PC-9 (cell line): ENCODE results near the gene CDK12. TPM values are rescaled to one million over a fixed set of nuclear protein-coding genes. Genes with fewer than 3 reads are reported as not detected.
"Not testable (repeated sequence)": the region's sequence is repeated elsewhere in the genome, so short reads cannot be mapped to it uniquely, and the experiment has no call there.

Experiments
- Bru-seq: library from RNA; stranded (reverse); fragments of 400-500 nt; gene quantifications from one replicate; lab custom pipeline; 2021; lab: Mats Ljungman, UMichigan
- BruChase-seq, 2 experiments: library from RNA; stranded (reverse); fragments of 400-500 nt; gene quantifications; one replicate each; lab custom pipeline; 2021; lab: Mats Ljungman, UMichigan
- BruUV-seq: library from RNA; stranded (reverse); fragments of 400-500 nt; replicated peaks from 2 replicates; lab custom pipeline; 2021; lab: Mats Ljungman, UMichigan
- CTCF ChIA-PET: fragments of 300-600 bp; sonication (Branson Sonifier 250); formaldehyde crosslinking; loops from one replicate; lab custom pipeline; 2022; ENCODE audit warnings: antibody characterized with exemption; lab: Charles Lee
- POLR2A ChIA-PET: fragments of 300-600 bp; sonication (Branson Sonifier 250); formaldehyde crosslinking; loops from one replicate; lab custom pipeline; 2022; ENCODE audit warnings: antibody characterized with exemption; ENCODE audit not compliant: unreplicated experiment; lab: Charles Lee
- DNase-seq, 2 experiments: peaks; one replicate each; pipeline versions ENCODE4 v3.0.0 to v3.0.0-alpha.2; 2015 to 2022; ENCODE audit warnings: mixed read lengths in 1 of 2
- H2AFZ ChIP-seq: fragments of 200-600 bp; sonication (generic); 2 replicates; pipeline ENCODE4 v1.8.1; 2017; ENCODE audit warnings: antibody characterized with exemption
- H3F3A ChIP-seq: fragments of 200-600 bp; sonication (generic); 2 replicates; pipeline ENCODE4 v1.8.1; 2017; ENCODE audit warnings: antibody characterized with exemption, mild to moderate bottlenecking, low read depth; ENCODE audit not compliant: insufficient read depth
- H3K27ac ChIP-seq: fragments of 200-600 bp; sonication (generic); 2 replicates; pipeline ENCODE4 v1.6.1; 2016; ENCODE audit warnings: mixed run types
- H3K27me3 ChIP-seq: fragments of 200-600 bp; sonication (generic); 2 replicates; pipeline ENCODE4 v1.6.1; 2016; ENCODE audit warnings: low read depth, mixed run types; ENCODE audit not compliant: insufficient read depth
- H3K36me3 ChIP-seq: fragments of 200-600 bp; sonication (generic); 2 replicates; pipeline ENCODE4 v1.6.1; 2016; ENCODE audit warnings: low read depth, mixed run types
- H3K4me1 ChIP-seq: fragments of 200-600 bp; sonication (generic); replicated peaks from 2 replicates; pipeline ENCODE4 v1.6.1; 2016; ENCODE audit warnings: mixed run types; ENCODE audit not compliant: insufficient read depth
- H3K4me2 ChIP-seq: fragments of 200-600 bp; sonication (generic); 2 replicates; pipeline ENCODE4 v1.6.1; 2017; ENCODE audit warnings: mixed run types
- H3K4me3 ChIP-seq: fragments of 200-600 bp; sonication (generic); 2 replicates; pipeline ENCODE4 v1.6.1; 2016; ENCODE audit warnings: mixed run types
- H3K79me2 ChIP-seq: fragments of 200-600 bp; sonication (generic); 2 replicates; pipeline ENCODE4 v1.6.1; 2017; ENCODE audit warnings: low read depth, mixed run types
- H3K9me2 ChIP-seq: fragments of 200-600 bp; sonication (generic); 2 replicates; pipeline ENCODE4 v1.8.1; 2017; ENCODE audit warnings: mild to moderate bottlenecking; ENCODE audit not compliant: insufficient read depth
- H3K9me3 ChIP-seq: fragments of 200-600 bp; sonication (generic); 2 replicates; pipeline ENCODE4 v1.8.1; 2016; ENCODE audit warnings: low read depth; ENCODE audit not compliant: insufficient read depth
- H4K20me1 ChIP-seq: fragments of 200-600 bp; sonication (generic); 2 replicates; pipeline ENCODE4 v1.8.1; 2017; ENCODE audit not compliant: insufficient read depth
- CTCF ChIP-seq: fragments of 200-600 bp; sonication (generic); conservative IDR thresholded peaks from 2 replicates; pipeline ENCODE4 v1.6.1; 2017; ENCODE audit warnings: mixed run types, antibody characterized with exemption, mild to moderate bottlenecking, moderate library complexity
- EZH2 ChIP-seq: fragments of 200-600 bp; sonication (generic); IDR thresholded peaks from 2 replicates; pipeline ENCODE4 v1.8.0; 2017; ENCODE audit warnings: antibody characterized with exemption, low read depth
- intact Hi-C: fragments of 100-400 bp; cut with micrococcal nuclease; formaldehyde crosslinking; loops from one replicate; pipeline ENCODE4 v1.10.0; 2022; ENCODE audit not compliant: unreplicated experiment
- long read RNA-seq: library from polyadenylated mRNA; stranded (forward); transcript quantifications from one replicate; pipeline ENCODE4 v2.0.0, GENCODE V29; 2022
- total RNA-seq: library from RNA; stranded (reverse); gene quantifications from 2 replicates; pipeline ENCODE4 v1.2.3, GENCODE V29; 2021

Gene CDK12
- total RNA-seq (48.5 and 64.3 TPM in 2 replicates), Bru-seq, nascent RNA (percentile 88 among the genes with signal in this experiment), BruChase-seq, experiment 1, labeled RNA remaining after a 2-hour chase (percentile 86 among the genes with signal in this experiment), BruChase-seq, experiment 2, labeled RNA remaining after a 6-hour chase (percentile 89 among the genes with signal in this experiment)
- long read RNA-seq, full-length matches to known transcripts = 3 of 13 reads
- long read RNA-seq, partial matches to known transcripts = 2 of 13 reads
- long read RNA-seq, other reads (novel, unspliced or antisense) = 8 of 13 reads

- H4K20me1 ChIP-seq = peaks cover 44% of the 10 kb centered on the region
- no peak for TF ChIP-seq CTCF
- H3K4me1 ChIP-seq = peaks cover 19% of the 10 kb centered on the region
- ChIA-PET POLR2A (interaction anchor here (0.5 to 1.4 kb wide), 9 partner anchors 10 to 262 kb away, joined by 3 to 36 read pairs (median 5); partner anchors contain the start of gene MED1), CTCF (interaction anchor here (0.5 to 1.0 kb wide), 5 partner anchors 10 to 173 kb away, joined by 3 to 8 read pairs (median 3); partner anchors contain the start of gene MED1)
- peak within 1 kb of the TSS; percentile 98 for H3K4me3 ChIP-seq
- H2AFZ ChIP-seq = peak within 1 kb of the TSS; percentile 96
- H3K36me3 ChIP-seq = no peaks in the 10 kb centered on the region
- TSS peak; percentile 99 for BruUV-seq
- H3K9me2 ChIP-seq = no peaks in the 10 kb centered on the region
- no peaks in the 10 kb centered on the region for H3K27me3 ChIP-seq
- H3K79me2 ChIP-seq = peaks cover 50% of the 10 kb centered on the region
- no peaks in the 10 kb centered on the region for H3K9me3 ChIP-seq
- DNase-seq = peak; percentile 92 to 98
- intact Hi-C loops = loop anchor here (1.0 kb wide), 2 partner anchors 10 to 24 kb away; partner anchors contain the start of gene MED1
- H3K27ac ChIP-seq = peak within 1 kb of the TSS; percentile 94
- no peaks in the 10 kb centered on the region; the same call in 1 of the 2 replicates for H3F3A ChIP-seq
- peak within 1 kb of the TSS; percentile 97 for H3K4me2 ChIP-seq
These were observed at the start of gene CDK12 for GRCh38 chr17:39461113-39461925. Gene CDK12 (plus strand): TSS chr17:39461486. CDS start chr17:39462072, 586 bp downstream.

- Histone ChIP-seq H2AFZ (no peak overlapping the region), H3K4me2 (no peak overlapping the region), H4K20me1 (no peaks in the 10 kb centered on the region; the same call in 1 of the 2 replicates), H3K9me2 (no peaks in the 10 kb centered on the region), H3K9me3 (no peaks in the 10 kb centered on the region), H3F3A (no peaks in the 10 kb centered on the region), H3K36me3 (peaks cover 10% of the 10 kb centered on the region), H3K27ac (no peak overlapping the region), H3K4me3 (no peak overlapping the region), H3K27me3 (no peaks in the 10 kb centered on the region), H3K4me1 (no peaks in the 10 kb centered on the region), H3K79me2 (no peaks in the 10 kb centered on the region)
- ChIA-PET CTCF (no interaction called here), POLR2A (interaction anchor here (1.2 kb wide), 1 partner anchor 35 kb away, joined by 8 read pairs; the partner anchor contains the start of gene MED1)
- intact Hi-C loops = no loop called here
- no peak for DNase-seq
- TF ChIP-seq CTCF (no peak), EZH2 (no peak)
- BruUV-seq = no TSS peak
These were observed 45.1 kb upstream of the CDK12 start for GRCh38 chr17:39416141-39416540.

DNA sequence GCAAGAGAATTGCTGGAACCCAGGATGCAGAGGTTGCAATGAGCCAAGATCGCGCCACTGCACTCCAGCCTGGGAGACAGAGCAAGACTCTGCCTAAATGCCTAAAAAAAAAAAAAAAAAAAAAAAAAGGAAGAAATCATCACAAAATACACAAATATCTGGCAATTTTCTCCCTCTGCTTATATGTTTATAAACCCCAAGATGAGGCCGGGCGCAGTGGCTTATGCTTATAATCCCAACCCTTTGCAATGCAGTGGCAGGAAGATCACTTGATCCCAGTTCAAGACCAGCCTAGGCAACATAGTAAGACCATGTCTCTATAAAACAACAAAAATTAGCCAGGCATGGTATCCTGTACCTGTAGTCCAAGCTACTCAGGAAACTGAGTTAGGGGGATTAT is 31.7 kb upstream of the CDK12 start:
- ChIA-PET POLR2A (no interaction called here), CTCF (interaction anchor here (0.6 kb wide), 1 partner anchor 18 kb away, joined by 5 read pairs; no protein-coding TSS in a partner anchor)
- no peak overlapping the region for H2AFZ ChIP-seq
- H3K9me2 ChIP-seq = no peaks in the 10 kb centered on the region
- no peaks in the 10 kb centered on the region for H3K27me3 ChIP-seq
- 0 out of 2 replicates have a peak, but pooled peaks cover 5% of the 10 kb centered on the region for H3F3A ChIP-seq
- DNase-seq = no peak
- no peak for TF ChIP-seq CTCF
- TF ChIP-seq EZH2 = no peak
- H3K9me3 ChIP-seq = no peaks in the 10 kb centered on the region
- H4K20me1 ChIP-seq = no peaks in the 10 kb centered on the region; the same call in 1 of the 2 replicates
- H3K27ac ChIP-seq = no peak overlapping the region
- no peak overlapping the region for H3K4me3 ChIP-seq
- intact Hi-C loops = no loop called here
- BruUV-seq = no TSS peak
- H3K4me2 ChIP-seq = no peak overlapping the region
- peaks cover 45% of the 10 kb centered on the region for H3K36me3 ChIP-seq
- H3K4me1 ChIP-seq = no peaks in the 10 kb centered on the region
- H3K79me2 ChIP-seq = no peaks in the 10 kb centered on the region

DNA sequence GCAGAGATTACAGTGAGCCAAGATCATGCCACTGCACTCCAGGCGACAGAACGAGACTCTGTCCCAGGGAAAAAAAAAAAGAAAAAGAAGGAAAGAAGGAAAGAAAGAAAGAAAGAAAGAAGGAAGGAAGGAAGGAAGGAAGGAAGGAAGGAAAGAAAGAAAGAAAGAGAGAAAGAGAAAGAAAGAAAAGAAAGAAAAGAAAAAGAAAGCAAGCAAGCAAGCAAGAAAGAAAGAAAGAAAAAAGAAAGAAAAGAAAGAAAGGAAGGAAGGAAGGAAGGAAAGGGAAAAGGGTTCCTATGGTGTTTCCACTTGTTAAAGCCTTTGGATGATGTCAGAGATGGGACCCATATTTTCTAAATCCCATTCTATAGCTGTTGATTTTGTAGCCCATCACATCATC is 21.4 kb upstream of the CDK12 start:
- H4K20me1 ChIP-seq, H3K4me3 ChIP-seq, H3K4me1 ChIP-seq, H3K79me2 ChIP-seq, intact Hi-C loops, H3K4me2 ChIP-seq, H3K9me2 ChIP-seq, H3K27me3 ChIP-seq, H3K27ac ChIP-seq, BruUV-seq, H2AFZ ChIP-seq, CTCF ChIA-PET, DNase-seq, H3K9me3 ChIP-seq: not testable (repeated sequence)
- H3F3A ChIP-seq = peaks cover 15% of the 10 kb centered on the region; the same call in 1 of the 2 replicates
- POLR2A ChIA-PET = interaction anchor here (0.5 to 0.6 kb wide), 2 partner anchors 191 to 232 kb away, joined by 5 to 7 read pairs; no protein-coding TSS in a partner anchor
- H3K36me3 ChIP-seq = peaks cover 22% of the 10 kb centered on the region
